H1 (cell line): ENCODE measurements around the gene ARHGAP23. TPM values are rescaled to one million over a fixed set of nuclear protein-coding genes. Genes with fewer than 3 reads are reported as not detected.

Experiments
- CHD2 ChIP-seq: IDR thresholded peaks from 2 replicates; pipeline ENCODE4 v1.6.1; 2012; ENCODE audit warnings: low read length, improper control_type of control experiment
- EP300 ChIP-seq, 2 experiments: IDR thresholded peaks; 1 replicate in 1 of 2; 2 replicates in 1 of 2; pipeline ENCODE4 v1.6.1; 2011 to 2012; ENCODE audit warnings: low read depth in 2 of 2, low read length in 2 of 2, mild to moderate bottlenecking in 2 of 2, borderline replicate concordance in 1 of 2, inconsistent platforms in 1 of 2, moderate library complexity in 1 of 2
- GTF2F1 ChIP-seq: IDR thresholded peaks from 2 replicates; pipeline ENCODE4 v1.6.1; 2012; ENCODE audit warnings: low read depth, low read length, improper control_type of control experiment, borderline replicate concordance
- KDM4A ChIP-seq: IDR thresholded peaks from one replicate; pipeline ENCODE4 v1.7.1; 2012; ENCODE audit warnings: low read depth, mild to moderate bottlenecking, moderate library complexity, low read length, inconsistent platforms; ENCODE audit not compliant: severe bottlenecking
- SP2 ChIP-seq: IDR thresholded peaks from 2 replicates; pipeline ENCODE4 v1.6.1; 2012; ENCODE audit warnings: mild to moderate bottlenecking, low read length, inconsistent platforms
- polyA plus RNA-seq, 7 experiments: library from polyadenylated mRNA; depleted of rRNA in 3 of 7; stranded (reverse) in 5 of 7; unstranded in 2 of 7; fragments of >200 nt in 5 of 7; fragments of 200-250 nt in 2 of 7; gene quantifications; 1 replicate in 5 of 7; 2 replicates in 1 of 7; 4 replicates in 1 of 7; pipeline versions ENCODE4 v1.2.1 to v1.2.3, GENCODE V29; 2011 to 2013; ENCODE audit warnings: missing spikeins in 2 of 7, mixed read lengths in 2 of 7
- total RNA-seq: library from RNA; stranded (reverse); fragmentation: NEBNext Ultra II Directional; extraction: Animal tissue kit (Norgen Biotek cat#: 25700); gene quantifications from 2 replicates; pipeline ENCODE4 v1.2.1, GENCODE V29; 2021

The ARHGAP23 gene
- total and polyA plus RNA-seq, 2 of the 8 experiments (the other 6 are each of a cell fraction or from before 2014, with no cell fraction given), result 16.3 to 107 TPM

DNA sequence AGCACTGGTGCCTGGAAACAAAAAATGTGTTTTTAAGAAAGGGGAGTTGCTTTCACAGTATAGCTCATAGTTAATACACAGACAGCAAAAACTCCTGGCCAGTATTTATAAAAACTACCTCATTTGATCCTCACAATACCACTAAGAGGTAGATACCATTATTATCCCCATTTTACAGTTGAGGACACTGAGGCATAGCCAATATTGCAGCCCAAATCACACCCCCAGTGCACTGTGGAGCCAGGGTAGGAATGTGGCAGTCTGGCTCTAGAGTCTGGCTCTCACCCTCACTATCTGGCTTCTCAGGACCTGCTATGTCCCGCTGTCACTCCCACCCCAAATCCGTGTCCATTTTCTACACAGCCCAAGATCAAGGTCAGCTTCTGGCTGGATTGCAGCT lies 2.6 kb downstream of the ARHGAP23 start (continued):
- no peak for TF ChIP-seq EP300 (IDR thresholded peaks at IDR 0.05; ENCODE audit: borderline replicate concordance in 1 of 2, low read depth in 2 of 2, low read length in 2 of 2)
- no peak for TF ChIP-seq KDM4A
- TF ChIP-seq SP2, result no peak
- no peak for TF ChIP-seq GTF2F1
- TF ChIP-seq CHD2, result no peak
